Cardiac fibroblast (primary cell): ENCODE data around the gene PLK2.

Source experiments
- DNase-seq, 2 donors: peaks; one replicate each; pipeline versions ENCODE4 v3.0.0 to v3.0.0-alpha.2; 2010; ENCODE audit warnings: low read depth in 2 of 2
- H3K4me3 ChIP-seq, 2 donors: replicated peaks in 1 of 2; 1 replicate in 1 of 2; 2 replicates in 1 of 2; pipeline ENCODE4 v1.5.1; 2011; ENCODE audit warnings: low read depth in 2 of 2, low read length in 2 of 2, mild to moderate bottlenecking in 2 of 2, moderate library complexity in 1 of 2
- CTCF ChIP-seq: IDR thresholded peaks from one replicate; pipeline ENCODE4 v1.5.1; 2011; ENCODE audit warnings: low read depth, mild to moderate bottlenecking, low read length, inconsistent platforms

PLK2 gene

GRCh38 chr5:58457050-58457449, 2.8 kb downstream of the PLK2 start:
- DNase-seq = peak in 1 of 2 donors; percentile 65
- no peak for TF ChIP-seq CTCF
- H3K4me3 ChIP-seq = peak overlapping the region; percentile 89 to 92

- H3K4me3 ChIP-seq = peak overlapping the region; percentile 89 to 92
- TF ChIP-seq CTCF = no peak
- peak in 1 of 2 donors; percentile 39 for DNase-seq
These were observed 3.4 kb downstream of the PLK2 start for GRCh38 chr5:58456486-58456885.

GRCh38 chr5:58456026-58456425, 3.9 kb downstream of the PLK2 start:
- peak overlapping the region; percentile 89 to 92 for H3K4me3 ChIP-seq

GRCh38 chr5:58455480-58455879, 4.4 kb downstream of the PLK2 start:
- peak overlapping the region; percentile 89 to 92 for H3K4me3 ChIP-seq
- no peak for TF ChIP-seq CTCF

More at GRCh38 chr5:58456026-58456425, 3.9 kb downstream of the PLK2 start:
- peak in 1 of 2 donors; percentile 52 for DNase-seq
- no peak for TF ChIP-seq CTCF

GRCh38 chr5:58455066-58455465, 4.8 kb downstream of the PLK2 start:
- TF ChIP-seq CTCF = no peak
- DNase-seq = peak; percentile 43 to 65
- peak overlapping the region; percentile 89 to 92 for H3K4me3 ChIP-seq

More at GRCh38 chr5:58455480-58455879, 4.4 kb downstream of the PLK2 start:
- peak in 1 of 2 donors; percentile 43 for DNase-seq

- DNase-seq = no peak
- peak overlapping the region in 1 of 2 donors; percentile 92 for H3K4me3 ChIP-seq
- TF ChIP-seq CTCF = no peak
These were observed 5.9 kb downstream of the PLK2 start for GRCh38 chr5:58454025-58454424.

GRCh38 chr5:58453306-58453705, 6.6 kb downstream of the PLK2 start:
- peak in 1 of 2 donors; percentile 39 for DNase-seq
- no peak for TF ChIP-seq CTCF
- peak overlapping the region in 1 of 2 donors; percentile 92 for H3K4me3 ChIP-seq
